H54 (cell line): ENCODE results near the gene ASIC4.

Experiments
- DNase-seq: peaks from one replicate; pipeline ENCODE4 v3.0.0; 2011; ENCODE audit warnings: low spot score, mixed read lengths; ENCODE audit not compliant: insufficient read length
- FAIRE-seq: peaks from 3 replicates; lab custom pipeline; 2011; peaks lifted over from hg19 to GRCh38; lab: Jason Lieb, UNC
- POLR2A ChIP-seq: IDR thresholded peaks from 2 replicates; pipeline ENCODE4 v1.6.1; 2011; ENCODE audit warnings: low read depth, mild to moderate bottlenecking, low read length

Gene ASIC4

GRCh38 chr2:219496825-219497494 lies 17.3 kb upstream of the ASIC4 start:
- DNase-seq, result no peak
- TF ChIP-seq POLR2A, result no peak
- no peak for FAIRE-seq

GRCh38 chr2:219497495-219498279 lies 16.6 kb upstream of the ASIC4 start:
- TF ChIP-seq POLR2A, result peak; percentile 85
- DNase-seq (peak; percentile 96), FAIRE-seq (peak; percentile 11)

GRCh38 chr2:219498280-219499057 lies 15.8 kb upstream of the ASIC4 start, which contains the start of gene GMPPA:
TSS of gene GMPPA (plus strand) at chr2:219498891. CDS start at chr2:219499976, 1,085 bp downstream.
- peak; percentile 99 for DNase-seq
- peak; percentile 84 for TF ChIP-seq POLR2A
- FAIRE-seq, result peak; percentile 78

GRCh38 chr2:219499058-219499307 lies 15.3 kb upstream of the ASIC4 start:
- no peak for FAIRE-seq
- no peak for TF ChIP-seq POLR2A
- no peak for DNase-seq

GRCh38 chr2:219499555-219499954 lies 14.7 kb upstream of the ASIC4 start:
- DNase-seq (no peak), FAIRE-seq (no peak)
- TF ChIP-seq POLR2A, result no peak

- FAIRE-seq, result no peak
- DNase-seq, result no peak
- TF ChIP-seq POLR2A, result no peak
Measured at GRCh38 chr2:219500135-219500534, 14.1 kb upstream of the ASIC4 start.

- TF ChIP-seq POLR2A, result no peak
- FAIRE-seq (no peak), DNase-seq (no peak)
Measured at GRCh38 chr2:219501849-219502248, 12.4 kb upstream of the ASIC4 start.

- DNase-seq (no peak), FAIRE-seq (no peak)
- no peak for TF ChIP-seq POLR2A
Measured at GRCh38 chr2:219502618-219503017, 11.7 kb upstream of the ASIC4 start.

- no peak for TF ChIP-seq POLR2A
- FAIRE-seq (no peak), DNase-seq (no peak)
Measured at GRCh38 chr2:219505585-219505984, 8.7 kb upstream of the ASIC4 start.

- DNase-seq, result no peak
- TF ChIP-seq POLR2A, result no peak
- no peak for FAIRE-seq
Measured at GRCh38 chr2:219506153-219506801, 8.0 kb upstream of the ASIC4 start.

- no peak for DNase-seq
- no peak for FAIRE-seq
- TF ChIP-seq POLR2A, result no peak
Measured at GRCh38 chr2:219506802-219507526, 7.3 kb upstream of the ASIC4 start.

GRCh38 chr2:219507581-219508443 lies 6.5 kb upstream of the ASIC4 start:
- DNase-seq, result no peak
- FAIRE-seq, result no peak
- TF ChIP-seq POLR2A, result no peak
